HG03025 (cell line): Measurements from ENCODE around the gene ZNF341.
A peak's percentile ranks its signal among the peaks of the same experiment; 100 is the strongest.
"Not testable (repeated sequence)": the region's sequence is repeated elsewhere in the genome, so short reads cannot be mapped to it uniquely, and the experiment has no call there.

Experiments
- ATAC-seq: cut with Tn5 transposase; IDR thresholded peaks from one replicate; pipeline ENCODE4 v1.9.1; 2021; ENCODE audit warnings: mild to moderate bottlenecking, moderate library complexity; ENCODE audit not compliant: unreplicated experiment, low FRiP score

The ZNF341 gene

DNA sequence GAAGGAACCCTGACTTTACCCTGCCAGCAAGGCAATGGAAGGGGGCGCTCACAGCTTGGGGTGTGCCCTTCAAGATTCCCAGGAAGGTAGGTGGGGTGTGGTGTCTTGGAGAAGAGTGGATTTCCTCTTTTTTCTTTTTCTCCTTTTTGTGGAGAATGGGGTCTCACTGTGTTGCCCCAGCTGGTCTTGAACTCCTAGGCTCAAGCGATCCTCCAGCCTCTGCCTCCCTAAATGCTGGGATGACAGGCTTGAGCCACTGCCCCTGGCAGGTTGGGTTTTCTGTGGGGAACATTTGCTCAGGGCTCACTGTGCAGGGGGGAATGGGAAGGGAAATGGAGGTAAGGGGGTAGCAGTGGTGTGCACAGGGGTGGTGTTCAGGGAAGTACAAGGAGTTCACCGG, 4.0 kb upstream of the ZNF341 start:
- no peak for ATAC-seq

DNA sequence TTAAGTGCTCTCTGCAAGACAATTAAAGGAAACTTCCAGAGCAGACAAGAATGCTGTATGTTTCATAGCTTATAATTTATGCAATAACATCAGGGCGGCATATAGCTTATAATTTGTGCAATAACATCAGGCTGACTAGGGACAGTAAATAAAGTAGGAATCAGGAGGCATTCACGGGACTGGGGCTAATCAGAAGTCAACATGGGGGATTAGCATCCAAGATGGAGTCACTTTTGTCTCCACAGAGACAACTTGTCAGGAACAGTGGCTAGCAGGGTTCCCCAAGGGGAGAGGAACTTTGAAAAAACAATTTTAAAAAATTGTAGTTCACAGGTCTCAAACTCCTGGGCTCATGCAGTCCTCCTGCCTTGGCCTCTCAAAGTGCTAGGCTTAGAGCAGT, 3.3 kb upstream of the ZNF341 start:
- ATAC-seq, result no peak

GRCh38 chr20:33729101-33729500, 2.7 kb upstream of the ZNF341 start:
- ATAC-seq, result no peak

GRCh38 chr20:33730946-33731692, 677 bp upstream of the ZNF341 start:
- no peak for ATAC-seq

DNA sequence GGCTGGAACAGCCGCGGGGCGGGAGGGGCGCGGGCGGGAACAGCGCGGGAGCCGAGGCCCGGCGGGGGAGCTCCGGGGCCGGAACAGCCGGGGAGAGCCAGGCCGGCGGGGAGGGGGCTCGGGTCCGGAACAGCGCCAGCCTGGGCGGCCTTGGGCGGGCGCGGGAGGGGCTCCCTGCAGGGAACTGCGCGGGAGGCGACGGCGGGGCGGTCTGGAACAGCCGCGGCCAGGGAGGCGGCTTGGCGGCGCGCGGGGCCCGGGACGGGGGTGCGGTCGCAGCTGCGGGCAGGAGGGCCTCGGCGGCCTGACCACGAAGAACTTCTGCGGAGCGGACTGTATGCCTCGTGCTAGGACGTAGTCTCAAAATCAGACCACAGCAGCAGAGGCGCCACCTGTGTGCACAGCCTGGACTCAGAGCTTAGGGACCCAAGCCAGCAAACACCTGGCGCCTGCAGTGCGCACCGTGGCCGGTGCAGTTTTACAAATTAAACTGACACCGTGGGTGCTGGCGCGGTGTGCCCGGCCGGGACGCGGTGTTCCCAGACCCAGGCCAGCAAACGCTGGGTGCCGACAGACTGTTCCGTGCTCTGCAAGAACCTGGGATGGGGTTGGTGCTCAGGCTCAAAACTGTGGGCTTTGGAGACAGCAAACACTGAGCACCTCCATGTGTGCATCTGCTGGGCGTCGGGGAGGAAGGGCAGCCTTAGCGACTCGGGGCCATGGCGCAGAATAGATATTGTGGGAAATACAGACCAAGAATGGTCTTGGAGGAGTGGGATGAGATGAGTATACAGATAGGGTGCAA, 572 bp downstream of the ZNF341 start:
- peak; percentile 52 for ATAC-seq

DNA sequence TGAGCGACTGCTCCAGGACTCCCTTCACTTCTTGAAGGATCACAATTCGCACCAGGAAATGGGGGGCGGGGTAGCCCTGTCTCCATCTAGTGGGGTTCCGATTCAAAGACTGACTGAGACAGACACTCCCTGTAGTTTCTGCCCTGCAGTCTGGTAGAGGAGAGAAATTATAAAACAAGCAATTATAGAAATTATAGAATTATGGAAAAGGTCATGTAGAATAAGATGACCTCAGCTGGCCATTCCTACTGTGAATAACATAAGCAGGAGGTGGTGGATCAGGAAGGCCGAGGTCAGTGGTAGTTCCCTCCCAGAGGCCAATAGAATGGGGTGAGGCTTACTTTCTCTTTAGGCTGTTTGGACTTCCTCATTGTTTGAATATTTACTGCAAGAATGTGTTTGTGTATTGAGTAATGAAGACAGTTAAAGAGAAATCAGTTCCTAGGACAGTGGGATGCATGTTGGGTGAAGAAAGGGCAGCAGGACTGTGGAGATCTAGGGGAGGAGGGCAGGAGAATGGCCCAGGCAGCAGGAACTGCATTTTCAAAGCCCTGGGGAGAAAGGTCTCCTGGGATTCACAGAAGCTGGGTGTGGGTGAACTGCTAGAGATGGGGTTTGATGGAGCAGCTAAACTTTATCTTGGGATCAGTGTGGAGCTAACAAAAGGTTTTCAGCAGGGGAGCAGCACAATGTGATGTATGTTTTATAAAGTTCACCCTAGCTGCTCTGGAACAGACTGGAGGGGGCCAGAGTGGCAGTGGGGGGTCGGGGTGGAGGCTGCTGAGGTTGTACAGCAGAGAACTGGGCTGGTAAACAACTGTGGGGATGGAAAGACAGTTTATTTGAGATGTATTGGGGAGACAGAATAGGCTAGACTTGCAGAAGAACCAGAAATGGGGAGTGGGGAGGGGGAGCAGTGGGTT, 2.1 kb downstream of the ZNF341 start:
- no peak for ATAC-seq

- ATAC-seq, result no peak
Measured at GRCh38 chr20:33736962-33737361, 5.2 kb downstream of the ZNF341 start.

GRCh38 chr20:33739493-33739892, 7.7 kb downstream of the ZNF341 start:
- ATAC-seq, result no peak

GRCh38 chr20:33740189-33740588, 8.4 kb downstream of the ZNF341 start:
- ATAC-seq, result no peak

DNA sequence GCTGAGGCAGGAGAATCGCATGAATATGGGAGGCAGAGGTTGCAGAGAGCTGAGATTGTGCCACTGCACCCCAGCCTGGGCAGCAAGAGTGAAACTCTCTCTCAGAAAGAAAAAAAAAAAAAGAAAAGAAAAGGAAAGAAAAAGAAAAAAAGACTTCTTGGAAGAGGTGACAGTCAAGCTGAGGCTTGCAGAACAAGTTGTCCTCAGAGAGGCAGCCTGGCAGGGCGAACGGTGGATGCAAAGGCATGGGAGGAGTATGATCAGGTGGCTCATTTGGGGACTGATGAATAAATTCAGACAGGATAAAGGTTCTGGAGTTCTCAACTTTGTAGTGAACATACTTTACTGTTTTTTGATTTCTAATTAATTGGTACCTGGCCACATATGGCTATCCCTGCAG, 12.4 kb downstream of the ZNF341 start:
- no peak for ATAC-seq

GRCh38 chr20:33744773-33745385, 13.1 kb downstream of the ZNF341 start:
- no peak for ATAC-seq

GRCh38 chr20:33746325-33746998, 14.7 kb downstream of the ZNF341 start:
- ATAC-seq, result no peak

GRCh38 chr20:33751775-33752174, 20.0 kb downstream of the ZNF341 start:
- no peak for ATAC-seq

DNA sequence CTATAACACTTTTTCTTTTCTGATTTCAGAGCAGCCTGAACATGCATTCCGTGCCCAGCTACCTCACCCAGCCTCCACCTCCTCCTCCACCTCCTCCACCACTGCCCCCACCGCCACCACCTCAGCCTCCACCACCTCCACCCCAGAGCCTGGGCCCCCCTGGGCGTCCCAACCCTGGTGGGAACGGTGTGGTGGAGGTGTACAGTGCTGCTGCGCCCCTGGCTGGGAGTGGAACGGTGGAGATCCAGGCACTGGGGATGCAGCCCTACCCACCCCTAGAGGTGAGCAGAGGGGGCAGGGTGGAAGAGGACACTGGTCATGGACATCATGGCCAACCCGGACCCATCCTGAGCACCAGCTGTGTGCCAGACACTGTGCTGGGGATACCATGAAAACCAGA, 21.3 kb downstream of the ZNF341 start:
- no peak for ATAC-seq

DNA sequence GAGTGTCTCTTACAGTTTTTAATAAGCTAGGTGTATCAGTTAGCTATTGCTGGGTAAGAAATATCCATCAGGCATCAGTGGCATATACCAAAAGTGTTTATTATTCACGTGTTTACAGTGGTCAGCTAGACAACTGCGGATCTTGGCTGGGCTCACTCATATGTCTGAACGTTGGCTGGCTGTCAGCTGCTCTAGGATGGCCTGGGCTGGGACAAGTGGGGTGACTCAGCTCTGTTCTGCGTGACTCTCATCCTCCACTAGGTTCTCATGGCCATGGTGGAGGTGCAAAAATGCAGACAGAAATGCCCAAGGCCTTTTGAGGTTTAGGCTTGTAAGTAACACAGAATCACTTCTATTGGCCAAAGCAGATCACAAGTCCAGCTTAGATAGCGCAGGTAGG, 22.0 kb downstream of the ZNF341 start:
- no peak for ATAC-seq

DNA sequence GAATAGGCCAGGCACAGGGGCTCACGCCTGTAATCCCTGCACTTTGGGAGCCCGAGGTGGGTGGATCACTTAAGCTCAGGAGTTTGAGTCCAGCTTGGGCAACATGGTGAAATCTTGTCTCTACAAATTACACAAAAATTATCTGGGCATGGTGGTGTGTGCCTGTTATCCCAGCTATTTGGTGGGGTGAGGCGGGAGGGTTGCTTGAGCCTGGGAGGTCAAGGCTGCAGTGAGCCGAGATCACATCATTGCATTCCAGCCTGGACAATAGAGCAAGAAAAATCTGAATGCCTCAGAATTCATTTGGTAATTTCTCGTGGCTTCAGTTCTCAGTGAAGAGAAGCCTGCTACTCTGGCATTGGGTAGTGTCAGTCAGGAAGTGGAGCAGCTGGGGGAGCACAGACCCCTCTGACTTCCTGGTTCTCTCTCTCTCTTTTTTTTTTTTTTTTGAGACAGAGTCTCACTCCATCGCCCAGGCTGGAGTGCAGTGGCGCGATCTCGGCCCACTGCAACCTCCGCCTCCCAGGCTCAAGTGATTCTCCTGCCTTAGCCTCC, 24.2 kb downstream of the ZNF341 start:
- ATAC-seq, result not testable (repeated sequence)

- ATAC-seq, result no peak
Measured at GRCh38 chr20:33757046-33757445, 25.2 kb downstream of the ZNF341 start.

DNA sequence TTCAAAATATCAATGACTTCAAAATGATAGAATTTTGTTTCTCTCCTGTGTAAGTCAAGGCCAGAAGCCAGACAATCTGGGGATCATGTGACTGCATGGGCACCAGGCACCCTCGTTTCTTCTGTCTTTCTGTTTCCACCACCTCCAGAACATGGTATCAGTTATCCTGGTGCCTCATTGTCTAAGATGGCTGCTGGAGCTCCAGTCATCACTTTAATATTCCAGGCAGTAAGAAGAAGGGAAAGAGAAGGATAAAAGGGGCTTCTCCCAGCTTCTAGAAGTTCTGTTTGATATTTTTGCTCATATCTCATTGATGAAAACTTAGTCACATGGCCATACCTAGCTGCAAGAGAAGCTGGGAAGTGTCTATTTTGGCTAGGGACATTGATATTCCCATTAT, 25.7 kb downstream of the ZNF341 start:
- no peak for ATAC-seq

- no peak for ATAC-seq
Measured at GRCh38 chr20:33761698-33762250, 30.0 kb downstream of the ZNF341 start.
